ENCODE results near the gene PDGFB.

GRCh38 chr22:39277142-39277607 lies 32.4 kb upstream of the PDGFB start:
- TF ChIP-seq, protein P1, sequence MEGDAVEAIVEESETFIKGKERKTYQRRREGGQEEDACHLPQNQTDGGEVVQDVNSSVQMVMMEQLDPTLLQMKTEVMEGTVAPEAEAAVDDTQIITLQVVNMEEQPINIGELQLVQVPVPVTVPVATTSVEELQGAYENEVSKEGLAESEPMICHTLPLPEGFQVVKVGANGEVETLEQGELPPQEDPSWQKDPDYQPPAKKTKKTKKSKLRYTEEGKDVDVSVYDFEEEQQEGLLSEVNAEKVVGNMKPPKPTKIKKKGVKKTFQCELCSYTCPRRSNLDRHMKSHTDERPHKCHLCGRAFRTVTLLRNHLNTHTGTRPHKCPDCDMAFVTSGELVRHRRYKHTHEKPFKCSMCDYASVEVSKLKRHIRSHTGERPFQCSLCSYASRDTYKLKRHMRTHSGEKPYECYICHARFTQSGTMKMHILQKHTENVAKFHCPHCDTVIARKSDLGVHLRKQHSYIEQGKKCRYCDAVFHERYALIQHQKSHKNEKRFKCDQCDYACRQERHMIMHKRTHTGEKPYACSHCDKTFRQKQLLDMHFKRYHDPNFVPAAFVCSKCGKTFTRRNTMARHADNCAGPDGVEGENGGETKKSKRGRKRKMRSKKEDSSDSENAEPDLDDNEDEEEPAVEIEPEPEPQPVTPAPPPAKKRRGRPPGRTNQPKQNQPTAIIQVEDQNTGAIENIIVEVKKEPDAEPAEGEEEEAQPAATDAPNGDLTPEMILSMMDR (IDR thresholded peaks at IDR 0.05; ENCODE audit: low read length): no peak
- TF ChIP-seq EZH2 (IDR thresholded peaks at IDR 0.05; ENCODE audit: borderline replicate concordance, low read length): no peak
